Small intestine (tissue), 7 donors: ENCODE measurements around the gene PDGFD. TPM values are rescaled to one million over a fixed set of nuclear protein-coding genes. Genes with fewer than 3 reads are reported as not detected.
A peak's percentile ranks its signal among the peaks of the same experiment; 100 is the strongest.
"Not testable (repeated sequence)": the region's sequence is repeated elsewhere in the genome, so short reads cannot be mapped to it uniquely, and the experiment has no call there.

ENCODE experiments used
- DNase-seq, 2 donors: peaks; one replicate each; pipeline versions ENCODE4 v3.0.0 to v3.0.0-alpha.2; 2013
- FAIRE-seq: peaks from 2 replicates; lab custom pipeline; 2012; peaks lifted over from hg19 to GRCh38; lab: Jason Lieb, UNC
- H3K27ac ChIP-seq, 3 donors: one replicate each; pipeline ENCODE4 v1.5.1; 2013; ENCODE audit warnings: low read length in 2 of 3, mild to moderate bottlenecking in 2 of 3, control low read depth in 1 of 3, inconsistent platforms in 1 of 3, low read depth in 1 of 3, moderate library complexity in 1 of 3
- H3K27me3 ChIP-seq, 3 donors: one replicate each; pipeline ENCODE4 v1.6.1; 2013; ENCODE audit warnings: low read length in 3 of 3, inconsistent platforms in 1 of 3; ENCODE audit not compliant: control insufficient read depth in 3 of 3, insufficient read depth in 3 of 3
- H3K36me3 ChIP-seq, 3 donors: one replicate each; pipeline ENCODE4 v1.6.1; 2013; ENCODE audit warnings: low read length in 3 of 3, inconsistent platforms in 1 of 3, low read depth in 1 of 3, mild to moderate bottlenecking in 1 of 3, moderate library complexity in 1 of 3; ENCODE audit not compliant: control insufficient read depth in 3 of 3, insufficient read depth in 2 of 3
- H3K4me1 ChIP-seq, 3 donors: one replicate each; pipeline ENCODE4 v1.6.1; 2013; ENCODE audit warnings: low read length in 2 of 3, inconsistent platforms in 1 of 3, low read depth in 1 of 3, mild to moderate bottlenecking in 1 of 3, moderate library complexity in 1 of 3; ENCODE audit not compliant: control insufficient read depth in 3 of 3, insufficient read depth in 2 of 3
- H3K4me3 ChIP-seq, 3 donors: one replicate each; pipeline ENCODE4 v1.5.1; 2013; ENCODE audit warnings: low read length in 3 of 3, control low read depth in 1 of 3, inconsistent platforms in 1 of 3, low read depth in 1 of 3, mild to moderate bottlenecking in 1 of 3, moderate library complexity in 1 of 3
- H3K9me3 ChIP-seq, 2 donors: one replicate each; pipeline ENCODE4 v1.6.1; 2013; ENCODE audit warnings: low read depth in 1 of 2, low read length in 1 of 2; ENCODE audit not compliant: control insufficient read depth in 2 of 2, insufficient read depth in 1 of 2
- WGBS, 3 donors: extraction: QIAGEN DNeasy Blood & Tissue Kit; methylation state at CpG; one replicate each; pipeline ENCODE4 v1.1.7; 2013; 5-methylcytosine and 5-hydroxymethylcytosine counted together
- polyA plus RNA-seq, 4 donors: library from polyadenylated mRNA; stranded (reverse) in 3 of 4; unstranded in 1 of 4; fragments of 200-250 nt in 3 of 4; fragments of 120-200 nt in 1 of 4; gene quantifications; one replicate each; pipeline versions ENCODE4 v1.2.1 to v1.2.3, GENCODE V29; 2013
- donor health status: healthy with polysubstance abuse.
- donor health status: control.
- donor health status: control.
- donor health status: Bipolar disorder and iron deficiency.
- donor health status: healthy.

Gene PDGFD
- polyA plus RNA-seq, 4 donors: 0.81 to 20.0 (median 3.5) TPM; not detected in 1

DNA sequence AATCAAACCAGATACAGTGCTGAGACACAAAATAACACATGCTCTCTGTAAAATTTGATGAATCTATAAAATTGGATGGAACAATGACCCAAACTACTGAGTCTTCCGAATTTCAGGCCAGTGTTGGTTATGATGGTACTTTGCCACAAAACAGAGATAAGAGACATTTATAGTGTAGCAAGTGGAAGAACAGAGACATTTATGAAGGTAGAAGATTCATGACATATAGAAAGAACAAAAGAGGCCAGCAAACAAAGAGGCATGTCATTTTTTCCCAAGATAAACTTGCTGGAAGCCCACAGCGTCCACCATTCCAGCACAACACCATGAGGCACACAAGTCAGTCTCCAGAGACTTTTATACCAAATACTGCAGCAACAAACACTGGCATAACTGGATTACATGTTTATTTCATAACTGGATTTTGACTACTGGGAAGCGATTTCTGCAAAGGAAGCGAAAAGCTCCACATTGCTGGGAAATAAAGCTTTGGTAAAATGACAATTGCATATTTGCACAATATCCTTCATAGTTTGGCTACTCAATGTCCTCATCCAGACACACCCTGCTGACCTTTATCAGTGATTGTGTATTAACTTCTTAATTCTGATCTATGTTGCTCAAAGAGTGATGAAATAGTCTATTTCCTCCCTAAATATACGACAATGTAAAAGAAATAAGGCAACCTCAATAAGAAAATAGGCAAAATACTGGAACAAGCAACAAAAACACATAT is 110.0 kb downstream of the PDGFD start:
- Histone ChIP-seq H3K27me3 (no peaks in the 10 kb centered on the region), H3K4me3 (no peak overlapping the region), H3K27ac (no peak overlapping the region), H3K36me3 (no peaks in the 10 kb centered on the region), H3K4me1 (no peaks in the 10 kb centered on the region), H3K9me3 (no peaks in the 10 kb centered on the region)
- no peak for FAIRE-seq
- 68 to 77% (median 73%) methylated on average over 5 of the region's 5 CpGs for WGBS, 3 donors
- DNase-seq: no peak

DNA sequence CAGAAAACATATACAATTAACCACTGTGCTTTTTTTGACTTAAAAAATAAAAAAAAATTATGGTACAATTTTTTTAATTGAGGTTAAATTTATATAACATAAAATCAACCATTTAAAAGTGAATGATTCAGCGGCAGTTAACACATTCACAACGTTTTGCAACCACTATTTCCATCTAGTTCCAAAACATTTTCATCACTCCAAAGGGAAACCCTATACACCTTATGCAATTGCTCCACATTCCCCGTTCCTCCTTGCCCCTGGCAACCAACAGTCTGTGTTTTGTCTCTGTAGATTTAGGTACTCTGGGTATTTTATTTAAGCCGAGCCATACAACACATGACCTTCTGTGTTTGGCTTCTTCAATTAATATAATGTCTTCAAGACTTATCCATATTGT is 112.2 kb downstream of the PDGFD start:
- no peaks in the 10 kb centered on the region for H3K36me3 ChIP-seq
- DNase-seq (no peak), FAIRE-seq (no peak)
- no peak overlapping the region for H3K4me3 ChIP-seq
- H3K4me1 ChIP-seq: no peaks in the 10 kb centered on the region
- no peak overlapping the region for H3K27ac ChIP-seq
- WGBS, 3 donors: 68 to 88% (median 71%) methylated on average over 4 of the region's 4 CpGs
- H3K27me3 ChIP-seq: no peaks in the 10 kb centered on the region
- peaks cover 0 to 2% of the 10 kb centered on the region in 2 donors for H3K9me3 ChIP-seq

DNA sequence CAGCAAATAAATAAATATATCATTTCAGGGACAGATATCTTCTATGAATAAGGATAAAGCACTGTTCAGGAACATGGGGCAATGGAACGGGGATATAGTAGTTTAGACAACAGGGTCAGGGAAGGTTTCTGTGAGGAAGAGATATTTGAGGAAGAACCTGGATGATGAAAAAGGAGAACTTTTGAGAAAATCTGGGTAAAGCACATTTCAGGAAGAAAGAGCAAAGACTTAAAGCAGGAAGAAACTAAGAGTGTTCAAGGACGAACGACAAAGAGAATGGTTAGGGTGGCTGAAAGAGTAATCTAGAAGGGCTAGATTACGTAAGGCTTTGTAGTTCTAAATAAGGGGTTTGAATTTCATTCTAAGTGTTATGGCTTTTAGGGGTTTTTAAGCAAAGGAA is 114.8 kb downstream of the PDGFD start:
- Histone ChIP-seq H3K27ac (no peak overlapping the region), H3K36me3 (no peaks in the 10 kb centered on the region), H3K4me3 (no peak overlapping the region), H3K9me3 (peaks cover 0 to 3% of the 10 kb centered on the region in 2 donors), H3K27me3 (no peaks in the 10 kb centered on the region), H3K4me1 (no peaks in the 10 kb centered on the region)
- WGBS, 3 donors: 77 to 88% (median 84%) methylated on average over 4 of the region's 4 CpGs
- DNase-seq (no peak), FAIRE-seq (no peak)

DNA sequence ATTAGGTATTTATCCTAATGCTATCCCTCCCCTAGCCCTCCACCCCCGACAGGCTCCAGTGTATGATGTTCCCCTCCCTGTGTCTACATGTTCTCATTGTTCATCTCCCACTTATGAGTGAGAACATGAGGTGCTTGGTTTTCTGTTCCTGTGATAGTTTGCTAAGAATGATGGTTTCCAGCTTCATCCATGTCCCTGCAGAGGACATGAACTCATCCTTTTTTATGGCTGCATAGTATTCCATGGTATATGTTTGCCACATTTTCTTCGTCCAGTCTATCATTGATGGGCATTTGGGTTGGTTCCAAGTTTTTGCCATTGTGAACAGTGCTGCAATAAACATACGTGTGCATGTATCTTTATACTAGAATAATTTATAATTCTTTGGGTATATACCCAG is 117.1 kb downstream of the PDGFD start:
- not testable (repeated sequence) for H3K27ac ChIP-seq, H3K27me3 ChIP-seq, H3K9me3 ChIP-seq, FAIRE-seq, H3K36me3 ChIP-seq, H3K4me1 ChIP-seq, DNase-seq, H3K4me3 ChIP-seq
- 89 to 97% (median 92%) methylated on average over 3 of the region's 3 CpGs for WGBS, 3 donors

GRCh38 chr11:104046331-104046730 is 117.6 kb downstream of the PDGFD start:
- no peaks in the 10 kb centered on the region for H3K36me3 ChIP-seq
- DNase-seq (no peak), FAIRE-seq (no peak)
- no peaks in the 10 kb centered on the region for H3K27me3 ChIP-seq
- H3K4me3 ChIP-seq: no peak overlapping the region
- 91 to 96% (median 96%) methylated on average over 2 of the region's 2 CpGs for WGBS, 3 donors
- peaks cover 0 to 8% (median 0%) of the 10 kb centered on the region in 3 donors for H3K4me1 ChIP-seq
- peaks cover 0 to 3% of the 10 kb centered on the region in 2 donors for H3K9me3 ChIP-seq
- H3K27ac ChIP-seq: no peak overlapping the region

- DNase-seq: no peak
- H3K36me3 ChIP-seq: no peaks in the 10 kb centered on the region
- H3K4me3 ChIP-seq: no peak overlapping the region
- WGBS, 3 donors: 66 to 85% (median 75%) methylated on average over 6 of the region's 6 CpGs
- H3K9me3 ChIP-seq: peaks cover 0 to 3% of the 10 kb centered on the region in 2 donors
- FAIRE-seq: no peak
- peaks cover 0 to 8% (median 0%) of the 10 kb centered on the region in 3 donors for H3K4me1 ChIP-seq
- H3K27ac ChIP-seq: no peak overlapping the region
- H3K27me3 ChIP-seq: no peaks in the 10 kb centered on the region
Measured at GRCh38 chr11:104043678-104044239, 120.2 kb downstream of the PDGFD start.

- FAIRE-seq: no peak
- no peaks in the 10 kb centered on the region for H3K36me3 ChIP-seq
- H3K27me3 ChIP-seq: no peaks in the 10 kb centered on the region
- WGBS, 3 donors: 13 to 63% (median 28%) methylated on average over 4 of the region's 4 CpGs
- peak; percentile 7 to 63 for DNase-seq
- H3K9me3 ChIP-seq: peaks cover 0 to 3% of the 10 kb centered on the region in 2 donors
- peaks cover 0 to 8% (median 0%) of the 10 kb centered on the region in 3 donors for H3K4me1 ChIP-seq
- no peak overlapping the region for H3K27ac ChIP-seq
- no peak overlapping the region for H3K4me3 ChIP-seq
Measured at GRCh38 chr11:104043142-104043541, 120.8 kb downstream of the PDGFD start.

DNA sequence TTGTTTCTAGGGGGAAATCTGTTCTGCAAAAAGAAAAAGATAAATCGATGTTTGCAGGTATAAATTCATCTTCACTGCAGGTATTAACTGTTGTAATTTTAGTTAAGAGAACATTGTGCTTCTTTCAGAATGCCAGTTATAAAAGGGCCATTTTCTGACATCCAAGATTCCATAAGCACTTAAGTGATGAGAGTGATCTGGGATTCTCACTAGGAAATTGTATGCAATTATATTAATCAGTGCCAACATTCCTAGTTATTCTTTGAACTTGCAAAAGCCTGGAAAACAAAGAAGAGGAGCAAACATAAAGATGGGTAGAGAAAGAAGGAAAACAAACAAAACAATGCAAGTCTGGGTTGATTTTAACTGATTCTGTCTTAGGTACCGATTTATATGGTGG is 122.2 kb downstream of the PDGFD start:
- peaks cover 0 to 6% of the 10 kb centered on the region in 2 donors for H3K9me3 ChIP-seq
- H3K4me1 ChIP-seq: peaks cover 0 to 8% (median 0%) of the 10 kb centered on the region in 3 donors
- 49 to 71% (median 57%) methylated on average over 2 of the region's 2 CpGs for WGBS, 3 donors
- no peaks in the 10 kb centered on the region for H3K27me3 ChIP-seq
- no peak overlapping the region for H3K27ac ChIP-seq
- no peak for FAIRE-seq
- no peaks in the 10 kb centered on the region for H3K36me3 ChIP-seq
- DNase-seq: no peak
- no peak overlapping the region for H3K4me3 ChIP-seq
